C4-2B (cell line): Measurements from ENCODE around the gene SOSTDC1.

ENCODE experiments used
- ZFX ChIP-seq: fragments of 450-650 bp; IDR thresholded peaks from 2 replicates; pipeline ENCODE4 v1.6.1; 2017
- TF ChIP-seq, protein P1 (sequence below): fragments of 450-650 bp; conservative IDR thresholded peaks from 2 replicates; pipeline ENCODE4 v1.5.1; 2017; ENCODE audit warnings: mild to moderate bottlenecking

DNA sequence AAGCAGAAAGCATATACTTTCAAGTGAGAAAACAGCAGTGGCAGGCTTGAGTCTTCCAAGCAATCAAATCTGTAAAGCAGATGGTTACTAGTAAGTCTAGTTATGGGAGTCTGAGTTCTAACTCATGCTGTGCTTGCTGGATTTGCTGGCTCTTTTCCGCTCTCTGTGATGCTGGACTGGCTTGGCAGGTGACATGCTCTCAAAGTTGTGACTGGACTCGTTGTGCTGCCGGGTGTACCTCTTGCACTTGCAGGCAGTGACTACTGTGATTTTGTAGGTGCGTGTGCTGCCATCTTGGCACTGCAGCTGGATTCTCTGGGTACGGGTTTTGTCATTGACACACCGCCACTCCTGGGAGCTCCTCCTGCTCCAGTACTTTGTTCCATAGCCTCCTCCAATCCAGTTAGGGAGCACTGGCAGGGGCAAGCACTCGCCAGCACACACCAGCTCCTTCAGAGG is 3.1 kb downstream of the SOSTDC1 start:
- TF ChIP-seq, protein P1, sequence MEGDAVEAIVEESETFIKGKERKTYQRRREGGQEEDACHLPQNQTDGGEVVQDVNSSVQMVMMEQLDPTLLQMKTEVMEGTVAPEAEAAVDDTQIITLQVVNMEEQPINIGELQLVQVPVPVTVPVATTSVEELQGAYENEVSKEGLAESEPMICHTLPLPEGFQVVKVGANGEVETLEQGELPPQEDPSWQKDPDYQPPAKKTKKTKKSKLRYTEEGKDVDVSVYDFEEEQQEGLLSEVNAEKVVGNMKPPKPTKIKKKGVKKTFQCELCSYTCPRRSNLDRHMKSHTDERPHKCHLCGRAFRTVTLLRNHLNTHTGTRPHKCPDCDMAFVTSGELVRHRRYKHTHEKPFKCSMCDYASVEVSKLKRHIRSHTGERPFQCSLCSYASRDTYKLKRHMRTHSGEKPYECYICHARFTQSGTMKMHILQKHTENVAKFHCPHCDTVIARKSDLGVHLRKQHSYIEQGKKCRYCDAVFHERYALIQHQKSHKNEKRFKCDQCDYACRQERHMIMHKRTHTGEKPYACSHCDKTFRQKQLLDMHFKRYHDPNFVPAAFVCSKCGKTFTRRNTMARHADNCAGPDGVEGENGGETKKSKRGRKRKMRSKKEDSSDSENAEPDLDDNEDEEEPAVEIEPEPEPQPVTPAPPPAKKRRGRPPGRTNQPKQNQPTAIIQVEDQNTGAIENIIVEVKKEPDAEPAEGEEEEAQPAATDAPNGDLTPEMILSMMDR, result no peak
- TF ChIP-seq ZFX, result no peak
